MM.1S (cell line): ENCODE results near the gene KLK15.

Experiments used
- EZH2 ChIP-seq: fragments of 300-600 bp; sonication (generic); optimal IDR thresholded peaks from 2 replicates; pipeline ENCODE3; 2017; ENCODE audit warnings: low read depth, mild to moderate bottlenecking, antibody characterized with exemption, low read length, mixed read lengths
- EZH2phosphoT487 ChIP-seq: fragments of 300-600 bp; sonication (generic); IDR thresholded peaks from 2 replicates; pipeline ENCODE4 v1.6.1; 2018; ENCODE audit warnings: antibody characterized with exemption, low read length
- TF ChIP-seq, protein P1 (sequence below): fragments of 300-600 bp; sonication (generic); IDR thresholded peaks from 2 replicates; pipeline ENCODE4 v1.5.1; 2016; ENCODE audit warnings: antibody characterized with exemption, low read length, mixed read lengths

DNA sequence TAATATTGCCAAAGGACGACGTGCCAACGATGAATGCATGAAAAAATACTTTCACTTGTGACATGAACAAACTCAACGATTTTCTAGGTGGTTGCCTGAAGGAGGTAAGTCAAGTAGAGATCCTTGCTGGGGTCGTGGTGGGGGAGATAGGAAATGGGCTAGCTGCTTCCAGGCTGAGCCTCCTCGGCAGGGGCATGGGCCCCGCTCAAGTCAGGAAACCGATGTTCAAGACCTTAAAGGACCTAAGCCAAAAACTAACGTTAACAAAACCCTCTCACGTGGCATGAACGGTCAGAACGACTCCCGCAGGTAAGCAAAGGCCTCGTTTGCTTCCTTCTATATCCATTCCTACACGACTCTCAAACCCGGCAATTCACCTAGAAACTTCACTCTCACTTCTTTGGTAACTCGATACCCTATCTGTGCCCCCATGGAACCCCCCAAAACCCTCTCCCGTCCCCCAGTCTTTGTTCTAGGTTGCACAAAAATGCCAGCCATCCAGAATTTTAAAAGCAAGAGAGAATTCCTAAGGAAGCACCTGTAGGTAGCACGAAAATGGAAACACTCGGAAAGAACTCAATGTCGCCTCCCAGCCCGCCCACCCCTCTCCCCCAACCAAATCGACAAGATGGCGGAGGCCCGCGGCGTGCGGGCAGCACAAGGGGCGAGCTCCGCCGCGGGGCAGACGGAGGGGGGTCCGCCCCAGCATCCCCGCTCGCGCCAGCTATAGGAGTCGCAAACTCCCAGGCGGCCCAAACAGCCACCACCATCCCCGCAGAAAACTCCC lies 29.5 kb downstream of the KLK15 start:
- TF ChIP-seq, protein P1, sequence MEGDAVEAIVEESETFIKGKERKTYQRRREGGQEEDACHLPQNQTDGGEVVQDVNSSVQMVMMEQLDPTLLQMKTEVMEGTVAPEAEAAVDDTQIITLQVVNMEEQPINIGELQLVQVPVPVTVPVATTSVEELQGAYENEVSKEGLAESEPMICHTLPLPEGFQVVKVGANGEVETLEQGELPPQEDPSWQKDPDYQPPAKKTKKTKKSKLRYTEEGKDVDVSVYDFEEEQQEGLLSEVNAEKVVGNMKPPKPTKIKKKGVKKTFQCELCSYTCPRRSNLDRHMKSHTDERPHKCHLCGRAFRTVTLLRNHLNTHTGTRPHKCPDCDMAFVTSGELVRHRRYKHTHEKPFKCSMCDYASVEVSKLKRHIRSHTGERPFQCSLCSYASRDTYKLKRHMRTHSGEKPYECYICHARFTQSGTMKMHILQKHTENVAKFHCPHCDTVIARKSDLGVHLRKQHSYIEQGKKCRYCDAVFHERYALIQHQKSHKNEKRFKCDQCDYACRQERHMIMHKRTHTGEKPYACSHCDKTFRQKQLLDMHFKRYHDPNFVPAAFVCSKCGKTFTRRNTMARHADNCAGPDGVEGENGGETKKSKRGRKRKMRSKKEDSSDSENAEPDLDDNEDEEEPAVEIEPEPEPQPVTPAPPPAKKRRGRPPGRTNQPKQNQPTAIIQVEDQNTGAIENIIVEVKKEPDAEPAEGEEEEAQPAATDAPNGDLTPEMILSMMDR, result no peak
- TF ChIP-seq EZH2phosphoT487, result no peak
- TF ChIP-seq EZH2, result no peak
